ENCODE data around the gene ZCCHC2.

- TF ChIP-seq SP1 (IDR thresholded peaks at IDR 0.05) (no peak), TARDBP (IDR thresholded peaks at IDR 0.05) (no peak), FOXA1 (IDR thresholded peaks at IDR 0.05) (no peak), NFRKB (IDR thresholded peaks at IDR 0.05) (no peak), HDGF (IDR thresholded peaks at IDR 0.05; ENCODE audit: borderline replicate concordance) (no peak), ZNF384 (IDR thresholded peaks at IDR 0.05) (no peak), FOXK2 (IDR thresholded peaks at IDR 0.05) (no peak), CTBP1 (IDR thresholded peaks at IDR 0.05; ENCODE audit: borderline replicate concordance) (no peak), FOXM1 (IDR thresholded peaks at IDR 0.05; ENCODE audit: borderline replicate concordance) (no peak), ARNT (IDR thresholded peaks at IDR 0.05) (no peak)
Observed at GRCh38 chr18:62509779-62510178, 13.0 kb upstream of the ZCCHC2 start.
